ENCODE measurements around the gene NSMCE4A.
"Not testable (repeated sequence)": the region's sequence is repeated elsewhere in the genome, so short reads cannot be mapped to it uniquely, and the experiment has no call there.

NSMCE4A gene

GRCh38 chr10:121998462-121998861 is 23.4 kb upstream of the NSMCE4A start:
- no peaks in the 10 kb centered on the region for H3K36me3 ChIP-seq
- H3K27me3 ChIP-seq = peaks cover 29% of the 10 kb centered on the region
- no peak for TF ChIP-seq CTCF (IDR thresholded peaks at IDR 0.05)
- no peak overlapping the region for H3K4me3 ChIP-seq (ENCODE audit: low read depth in 1 of 2, low read length in 1 of 2)
- H3K9me3 ChIP-seq = no peaks in the 10 kb centered on the region
- H3K27ac ChIP-seq = no peak overlapping the region
- H3K4me1 ChIP-seq (ENCODE audit: control insufficient read depth in 1 of 2, insufficient read depth in 1 of 2, low read depth in 1 of 2, low read length in 1 of 2) = no peaks in the 10 kb centered on the region

GRCh38 chr10:121994429-121994941 is 19.5 kb upstream of the NSMCE4A start:
- Histone ChIP-seq H3K27ac (no peak overlapping the region), H3K9me3 (no peaks in the 10 kb centered on the region), H3K4me1 (ENCODE audit: control insufficient read depth in 1 of 2, insufficient read depth in 1 of 2, low read depth in 1 of 2, low read length in 1 of 2) (no peaks in the 10 kb centered on the region), H3K4me3 (ENCODE audit: low read depth in 1 of 2, low read length in 1 of 2) (no peak overlapping the region), H3K27me3 (peaks cover 36% of the 10 kb centered on the region), H3K36me3 (no peaks in the 10 kb centered on the region)
- no peak for TF ChIP-seq CTCF (IDR thresholded peaks at IDR 0.05)

GRCh38 chr10:121991727-121992126 is 16.7 kb upstream of the NSMCE4A start:
- not testable (repeated sequence) for H3K4me1 ChIP-seq (ENCODE audit: control insufficient read depth in 1 of 2, insufficient read depth in 1 of 2, low read depth in 1 of 2, low read length in 1 of 2); H3K27ac ChIP-seq; H3K36me3 ChIP-seq; H3K4me3 ChIP-seq (ENCODE audit: low read depth in 1 of 2, low read length in 1 of 2); H3K9me3 ChIP-seq
- peaks cover 37% of the 10 kb centered on the region for H3K27me3 ChIP-seq

- Histone ChIP-seq H3K36me3 (no peaks in the 10 kb centered on the region), H3K4me3 (ENCODE audit: low read depth in 1 of 2, low read length in 1 of 2) (no peak overlapping the region), H3K27ac (no peak overlapping the region), H3K9me3 (no peaks in the 10 kb centered on the region), H3K27me3 (peaks cover 32% of the 10 kb centered on the region), H3K4me1 (ENCODE audit: control insufficient read depth in 1 of 2, insufficient read depth in 1 of 2, low read depth in 1 of 2, low read length in 1 of 2) (no peaks in the 10 kb centered on the region)
- no peak for TF ChIP-seq CTCF (IDR thresholded peaks at IDR 0.05)
These were observed 15.1 kb upstream of the NSMCE4A start for GRCh38 chr10:121990015-121990677.

GRCh38 chr10:121988361-121989324 is 13.6 kb upstream of the NSMCE4A start, which contains the start of gene TACC2:
TACC2 (plus strand) TSS chr10:121989163; CDS start chr10:122021982, 32,819 bp downstream.
- TF ChIP-seq CTCF (IDR thresholded peaks at IDR 0.05) = no peak
- no peaks in the 10 kb centered on the region for H3K36me3 ChIP-seq
- H3K27me3 ChIP-seq = peaks cover 17% of the 10 kb centered on the region
- peaks cover 0 to 4% of the 10 kb centered on the region in 2 experiments for H3K4me1 ChIP-seq (ENCODE audit: control insufficient read depth in 1 of 2, insufficient read depth in 1 of 2, low read depth in 1 of 2, low read length in 1 of 2)
- H3K4me3 ChIP-seq (ENCODE audit: low read depth in 1 of 2, low read length in 1 of 2) = no peak within 1 kb of the TSS
- peaks cover 6% of the 10 kb centered on the region for H3K9me3 ChIP-seq
- H3K27ac ChIP-seq = no peak within 1 kb of the TSS
